Stimulated activated naive CD8-positive, alpha-beta T cell treated with anti-CD3 and anti-CD28 coated beads, Interleukin-15, Interleukin-2, amounts not matched to agents 100 U/mL and 50 U/mL, for 24 hours (primary cell): ENCODE measurements around the gene APOM.

Experiments
- ATAC-seq: fragments of 150-1000 bp; cut with Tn5 transposase; one replicate; pipeline ENCODE4 v1.10.0; 2021
- DNase-seq: peaks from one replicate; pipeline ENCODE4 v3.0.0; 2021

Gene APOM

GRCh38 chr6:31681135-31681671, 25.5 kb downstream of the APOM start:
- peak; percentile 66 for DNase-seq
- peak; percentile 59 for ATAC-seq

GRCh38 chr6:31683591-31683990, 27.9 kb downstream of the APOM start:
- DNase-seq, result no peak
- no peak for ATAC-seq

- ATAC-seq (no peak), DNase-seq (no peak)
Observed at GRCh38 chr6:31686483-31686882, 30.8 kb downstream of the APOM start.

GRCh38 chr6:31687321-31687720, 31.6 kb downstream of the APOM start:
- no peak for DNase-seq
- ATAC-seq, result no peak

GRCh38 chr6:31687860-31688693, 32.4 kb downstream of the APOM start:
- DNase-seq (no peak), ATAC-seq (no peak)

- no peak for ATAC-seq
- peak; percentile 30 for DNase-seq
Observed at GRCh38 chr6:31689249-31690110, 33.8 kb downstream of the APOM start.

- DNase-seq, result no peak
- ATAC-seq, result peak; percentile 65
Observed at GRCh38 chr6:31690231-31691077, 34.8 kb downstream of the APOM start.

GRCh38 chr6:31691078-31691463, 35.4 kb downstream of the APOM start:
- DNase-seq (no peak), ATAC-seq (no peak)

- no peak for DNase-seq
- ATAC-seq, result no peak
Observed at GRCh38 chr6:31691564-31692108, 35.9 kb downstream of the APOM start.

GRCh38 chr6:31692353-31692752, 36.7 kb downstream of the APOM start:
- no peak for ATAC-seq
- DNase-seq, result no peak

GRCh38 chr6:31692886-31693285, 37.2 kb downstream of the APOM start:
- ATAC-seq (no peak), DNase-seq (no peak)

GRCh38 chr6:31693535-31693934, 37.8 kb downstream of the APOM start:
- DNase-seq (no peak), ATAC-seq (no peak)

- ATAC-seq (no peak), DNase-seq (no peak)
Observed at GRCh38 chr6:31697555-31697954, 41.9 kb downstream of the APOM start.

- ATAC-seq, result no peak
- DNase-seq, result no peak
Observed at GRCh38 chr6:31700740-31701401, 45.2 kb downstream of the APOM start.

GRCh38 chr6:31701666-31702404, 46.1 kb downstream of the APOM start:
- ATAC-seq, result no peak
- DNase-seq, result no peak

- ATAC-seq, result no peak
- peak; percentile 39 for DNase-seq
Observed at GRCh38 chr6:31702405-31702818, 46.7 kb downstream of the APOM start.

GRCh38 chr6:31702819-31703716, 47.4 kb downstream of the APOM start, which contains the start of gene ABHD16A:
Gene ABHD16A (minus strand): TSS chr6:31703324. CDS start chr6:31703281, 43 bp downstream.
- ATAC-seq (peak; percentile 97), DNase-seq (peak; percentile 98)

GRCh38 chr6:31705931-31706330, 50.2 kb downstream of the APOM start:
- no peak for ATAC-seq

GRCh38 chr6:31706599-31706998, 50.9 kb downstream of the APOM start, which contains the start of gene LY6G6F:
Gene LY6G6F (plus strand): TSS chr6:31706866. CDS start chr6:31706907, 41 bp downstream.
- DNase-seq (no peak), ATAC-seq (no peak)

More at GRCh38 chr6:31705931-31706330, 50.2 kb downstream of the APOM start:
- DNase-seq, result no peak
